Endodermal cell (in vitro differentiated cells): Measurements from ENCODE around the gene IL13RA1. TPM values are rescaled to one million over a fixed set of nuclear protein-coding genes. Genes with fewer than 3 reads are reported as not detected.

Source experiments
- DNase-seq: peaks from one replicate; pipeline ENCODE4 v3.0.0-alpha.2; 2017
- H3K27ac ChIP-seq: 2 replicates; pipeline ENCODE4 v1.5.1; 2013; ENCODE audit warnings: mild to moderate bottlenecking, low read depth, low read length, moderate library complexity
- H3K27me3 ChIP-seq: 2 replicates; pipeline ENCODE4 v1.6.1; 2013; ENCODE audit warnings: mild to moderate bottlenecking, low read length, moderate library complexity; ENCODE audit not compliant: insufficient read depth, control insufficient read depth, poor library complexity, severe bottlenecking
- H3K36me3 ChIP-seq: 2 replicates; pipeline ENCODE4 v1.7.0; 2013; ENCODE audit warnings: mild to moderate bottlenecking, low read length, moderate library complexity; ENCODE audit not compliant: control insufficient read depth, insufficient read depth
- H3K4me1 ChIP-seq: one replicate; pipeline ENCODE4 v1.7.0; 2013; ENCODE audit warnings: low read length; ENCODE audit not compliant: control insufficient read depth, insufficient read depth
- H3K4me3 ChIP-seq: 2 replicates; pipeline ENCODE4 v1.5.1; 2013; ENCODE audit warnings: mild to moderate bottlenecking, low read length, moderate library complexity
- H3K9ac ChIP-seq: 2 replicates; pipeline ENCODE4 v1.6.1; 2013; ENCODE audit warnings: mild to moderate bottlenecking, low read length, moderate library complexity; ENCODE audit not compliant: poor library complexity, severe bottlenecking; ENCODE audit errors: extremely low read depth
- H3K9me3 ChIP-seq: 2 replicates; pipeline ENCODE4 v1.6.1; 2013; ENCODE audit warnings: mild to moderate bottlenecking, low read length, moderate library complexity; ENCODE audit not compliant: control insufficient read depth
- H3K27ac Mint-ChIP-seq: 2 replicates; pipeline ENCODE4 v1.8.0; 2020; ENCODE audit warnings: mixed read lengths
- H3K27me3 Mint-ChIP-seq: 2 replicates; pipeline ENCODE4 v1.8.0; 2021; ENCODE audit warnings: mild to moderate bottlenecking, mixed read lengths; ENCODE audit not compliant: insufficient read depth
- H3K36me3 Mint-ChIP-seq: 2 replicates; pipeline ENCODE4 v1.8.0; 2020; ENCODE audit warnings: low read depth, mixed read lengths
- H3K4me1 Mint-ChIP-seq: 2 replicates; pipeline ENCODE4 v1.8.0; 2020; ENCODE audit warnings: mixed read lengths
- H3K4me3 Mint-ChIP-seq: 2 replicates; pipeline ENCODE4 v1.8.0; 2020; ENCODE audit warnings: mild to moderate bottlenecking, moderate library complexity, mixed read lengths
- H3K9me3 Mint-ChIP-seq: 2 replicates; pipeline ENCODE4 v1.8.0; 2020; ENCODE audit warnings: mild to moderate bottlenecking, mixed read lengths
- WGBS, 2 experiments: methylation state at CpG; one replicate each; pipeline versions ENCODE4 v1.1.5 to v1.1.7; 2013; ENCODE audit warnings: missing lambda C conversion rate in 2 of 2, mixed read lengths in 1 of 2; ENCODE audit not compliant: insufficient coverage in 1 of 2, insufficient read length in 1 of 2; 5-methylcytosine and 5-hydroxymethylcytosine counted together
- total RNA-seq, 2 donors: library from RNA; stranded (reverse); fragmentation: NEBNext Ultra II Directional in 1 of 2; extraction: Animal tissue kit (Norgen Biotek cat#: 25700) in 1 of 2; gene quantifications; 2 replicates in 1 of 2; 3 replicates in 1 of 2; pipeline ENCODE4 v1.2.1, GENCODE V29; 2021
- TF ChIP-seq, protein P1 (sequence below): fragments of 200-600 bp; sonication (generic); conservative IDR thresholded peaks from 2 replicates; pipeline ENCODE4 v1.5.0; 2021; ENCODE audit warnings: antibody characterized with exemption, mild to moderate bottlenecking

Gene IL13RA1
- total RNA-seq, 2 donors from 2014 or later = 27.8 to 32.9 TPM

DNA sequence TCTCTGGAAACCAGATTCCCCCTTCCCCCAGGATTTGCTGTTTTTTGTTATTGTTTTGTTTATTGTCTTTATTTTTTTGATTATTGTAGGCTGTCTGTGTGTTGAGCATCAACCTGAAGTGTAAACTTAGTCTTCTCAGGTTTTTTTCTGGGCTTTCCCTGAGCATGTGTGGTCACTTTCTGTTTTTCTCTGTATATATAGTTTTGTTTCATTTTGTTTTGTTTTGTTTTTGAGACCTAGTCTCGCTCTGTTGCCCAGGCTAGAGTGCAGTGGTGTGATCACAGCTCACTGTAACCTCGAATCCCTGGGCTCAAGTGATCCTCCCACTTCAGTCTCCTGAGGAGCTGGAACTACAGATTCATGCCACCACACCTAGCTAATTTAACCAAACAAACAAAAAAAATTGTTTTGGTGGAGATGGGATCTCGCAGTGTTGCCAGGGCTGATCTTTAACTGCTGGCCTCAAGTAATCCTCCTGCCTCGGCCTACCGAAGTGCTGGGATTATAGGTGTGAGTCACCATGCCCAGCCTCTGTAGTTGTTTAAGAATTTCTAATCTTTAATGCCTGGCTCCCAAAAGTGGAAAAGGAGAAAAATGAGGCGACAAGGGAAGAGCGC lies 9.1 kb downstream of the IL13RA1 start:
- Histone ChIP-seq H3K9ac (no peak overlapping the region), H3K27me3 (no peaks in the 10 kb centered on the region), H3K4me3 (no peak overlapping the region), H3K27ac (no peak overlapping the region), H3K4me1 (peaks cover 4% of the 10 kb centered on the region), H3K36me3 (no peaks in the 10 kb centered on the region), H3K9me3 (peaks cover 14% of the 10 kb centered on the region)
- Mint-ChIP-seq H3K9me3 (peaks cover 63% of the 10 kb centered on the region), H3K27ac (no peak overlapping the region), H3K4me3 (no peak overlapping the region), H3K4me1 (peaks cover 14% of the 10 kb centered on the region), H3K27me3 (no peaks in the 10 kb centered on the region), H3K36me3 (peaks cover 1% of the 10 kb centered on the region)
- DNase-seq = no peak
- TF ChIP-seq, protein P1, sequence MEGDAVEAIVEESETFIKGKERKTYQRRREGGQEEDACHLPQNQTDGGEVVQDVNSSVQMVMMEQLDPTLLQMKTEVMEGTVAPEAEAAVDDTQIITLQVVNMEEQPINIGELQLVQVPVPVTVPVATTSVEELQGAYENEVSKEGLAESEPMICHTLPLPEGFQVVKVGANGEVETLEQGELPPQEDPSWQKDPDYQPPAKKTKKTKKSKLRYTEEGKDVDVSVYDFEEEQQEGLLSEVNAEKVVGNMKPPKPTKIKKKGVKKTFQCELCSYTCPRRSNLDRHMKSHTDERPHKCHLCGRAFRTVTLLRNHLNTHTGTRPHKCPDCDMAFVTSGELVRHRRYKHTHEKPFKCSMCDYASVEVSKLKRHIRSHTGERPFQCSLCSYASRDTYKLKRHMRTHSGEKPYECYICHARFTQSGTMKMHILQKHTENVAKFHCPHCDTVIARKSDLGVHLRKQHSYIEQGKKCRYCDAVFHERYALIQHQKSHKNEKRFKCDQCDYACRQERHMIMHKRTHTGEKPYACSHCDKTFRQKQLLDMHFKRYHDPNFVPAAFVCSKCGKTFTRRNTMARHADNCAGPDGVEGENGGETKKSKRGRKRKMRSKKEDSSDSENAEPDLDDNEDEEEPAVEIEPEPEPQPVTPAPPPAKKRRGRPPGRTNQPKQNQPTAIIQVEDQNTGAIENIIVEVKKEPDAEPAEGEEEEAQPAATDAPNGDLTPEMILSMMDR = no peak
- 90% methylated on average over 7 of the region's 7 CpGs; no CpG with 5 or more reads in 1 of the 2 experiments for WGBS, 2 experiments

DNA sequence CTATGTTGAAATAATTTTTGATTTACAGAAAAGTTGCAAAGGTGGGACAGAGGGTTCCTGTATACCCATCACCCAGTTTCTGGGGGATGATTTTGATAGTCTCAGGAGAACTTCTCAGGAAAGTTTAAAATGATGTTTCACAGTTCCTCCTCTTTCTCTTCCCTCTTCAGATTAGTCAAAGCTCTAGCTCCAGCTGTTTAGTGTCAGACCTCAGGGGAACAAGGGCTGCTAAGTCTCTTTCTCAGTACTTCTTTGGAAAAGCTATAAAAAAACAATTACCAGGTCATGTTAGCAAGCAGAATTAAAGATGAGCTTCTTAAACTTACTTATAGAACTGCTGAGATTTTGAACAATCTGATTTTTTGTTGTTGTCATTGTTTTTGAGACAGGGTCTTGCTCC lies 12.2 kb downstream of the IL13RA1 start:
- DNase-seq = no peak
- Mint-ChIP-seq H3K9me3 (peaks cover 45% of the 10 kb centered on the region), H3K36me3 (peaks cover 5% of the 10 kb centered on the region), H3K27ac (no peak overlapping the region), H3K27me3 (no peaks in the 10 kb centered on the region), H3K4me3 (no peak overlapping the region), H3K4me1 (peaks cover 19% of the 10 kb centered on the region)
- Histone ChIP-seq H3K36me3 (no peaks in the 10 kb centered on the region), H3K27me3 (no peaks in the 10 kb centered on the region), H3K9ac (no peak overlapping the region), H3K9me3 (peaks cover 10% of the 10 kb centered on the region), H3K27ac (no peak overlapping the region), H3K4me3 (no peak overlapping the region), H3K4me1 (peaks cover 4% of the 10 kb centered on the region)
- TF ChIP-seq, protein P1 = no peak

DNA sequence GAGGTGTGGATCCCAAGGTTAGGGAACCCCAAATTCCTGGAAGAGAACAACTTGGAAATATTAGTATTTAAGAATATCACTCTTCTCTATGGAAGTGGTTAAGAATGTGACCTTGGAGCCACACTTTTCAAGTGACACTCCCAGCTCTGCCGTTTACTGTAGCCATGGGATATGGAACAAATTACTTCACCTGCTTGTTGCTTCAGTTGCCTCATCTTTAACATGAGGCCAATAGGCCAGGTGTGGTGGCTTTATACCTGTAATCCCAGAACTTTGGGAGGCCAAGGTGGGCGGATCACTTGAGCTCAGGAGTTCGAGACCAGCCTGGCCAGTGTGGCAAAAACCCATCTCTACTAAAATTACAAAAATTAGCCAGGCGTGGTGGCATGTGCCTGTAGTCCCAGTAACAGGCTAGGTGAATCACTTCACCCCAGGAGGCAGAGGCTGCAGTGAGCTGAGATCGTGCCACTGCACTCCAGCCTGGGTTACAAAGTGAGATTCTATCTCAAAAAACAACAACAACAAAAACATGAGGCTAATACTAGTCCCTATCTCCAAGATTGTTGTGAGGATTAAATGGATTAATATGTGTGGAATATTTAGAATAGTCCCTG lies 13.0 kb downstream of the IL13RA1 start:
- no peak for DNase-seq
- 94% methylated on average over 3 of the region's 5 CpGs; no CpG with 5 or more reads in 1 of the 2 experiments for WGBS, 2 experiments
- peaks cover 19% of the 10 kb centered on the region for H3K4me1 Mint-ChIP-seq
- no peaks in the 10 kb centered on the region for H3K27me3 ChIP-seq
- TF ChIP-seq, protein P1 = no peak
- H3K27ac ChIP-seq = no peak overlapping the region
- H3K4me3 Mint-ChIP-seq = no peak overlapping the region
- no peak overlapping the region for H3K9ac ChIP-seq
- H3K36me3 Mint-ChIP-seq = peaks cover 5% of the 10 kb centered on the region
- peaks cover 10% of the 10 kb centered on the region for H3K9me3 ChIP-seq
- H3K4me1 ChIP-seq = peaks cover 4% of the 10 kb centered on the region
- no peaks in the 10 kb centered on the region for H3K36me3 ChIP-seq
- H3K27ac Mint-ChIP-seq = no peak overlapping the region
- H3K9me3 Mint-ChIP-seq = peaks cover 48% of the 10 kb centered on the region
- H3K27me3 Mint-ChIP-seq = no peaks in the 10 kb centered on the region
- no peak overlapping the region for H3K4me3 ChIP-seq
